Erythroblast (primary cell): ENCODE results near the gene CDH7.

Source experiments
- GATA1 ChIP-seq: IDR thresholded peaks from 2 replicates; pipeline ENCODE4 v1.6.1; 2011; ENCODE audit warnings: low read depth, mild to moderate bottlenecking, control low read depth, low read length, moderate library complexity
- POLR2A ChIP-seq: IDR thresholded peaks from 2 replicates; pipeline ENCODE4 v1.6.1; 2011; ENCODE audit warnings: mild to moderate bottlenecking, low read length

DNA sequence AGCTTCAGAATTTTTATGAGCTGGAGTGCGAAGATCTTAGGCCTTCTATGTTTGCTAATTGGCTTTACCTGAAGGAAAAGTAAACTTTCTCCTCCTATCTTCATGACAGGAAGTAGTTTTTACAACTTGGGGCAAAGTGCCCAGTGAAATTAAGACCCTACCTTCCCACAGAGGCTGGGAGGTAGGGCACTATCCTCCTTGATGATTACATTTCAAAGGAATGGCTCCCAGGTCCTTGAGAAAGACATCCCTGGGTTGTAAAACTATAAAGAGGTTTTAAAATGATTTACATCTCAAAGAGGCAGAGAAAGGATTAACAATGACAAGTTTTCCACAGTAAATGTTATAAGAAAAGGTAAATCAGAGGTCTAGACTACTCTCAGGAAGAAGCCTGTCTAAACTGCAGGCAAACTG lies 155.8 kb downstream of the CDH7 start:
- TF ChIP-seq POLR2A (no peak), GATA1 (no peak)
